HepG2 (cell line): ENCODE measurements around the gene NFKBIA. TPM values are rescaled to one million over a fixed set of nuclear protein-coding genes. Genes with fewer than 3 reads are reported as not detected.

Source experiments
- EZH2 ChIP-seq: conservative IDR thresholded peaks from 2 replicates; pipeline ENCODE4 v1.6.1; 2012; ENCODE audit warnings: mild to moderate bottlenecking, low read depth, low read length, moderate library complexity
- GFI1 ChIP-seq: sonication (generic); formaldehyde crosslinking; IDR thresholded peaks from 2 replicates; pipeline ENCODE4 v1.5.0; 2020; ENCODE audit warnings: missing genetic modification reagents, mild to moderate bottlenecking, borderline replicate concordance
- HNRNPUL1 ChIP-seq: fragments of 200-400 bp; formaldehyde crosslinking; IDR thresholded peaks from 2 replicates; pipeline ENCODE4 v1.6.1; 2017; ENCODE audit warnings: low read depth, mild to moderate bottlenecking, low read length, moderate library complexity
- KMT2A ChIP-seq: sonication (generic); formaldehyde crosslinking; IDR thresholded peaks from 2 replicates; pipeline ENCODE4 v1.4.0; 2020; ENCODE audit warnings: missing genetic modification reagents
- MYC ChIP-seq: sonication (generic); formaldehyde crosslinking; IDR thresholded peaks from 2 replicates; pipeline ENCODE4 v1.9.0; 2021; ENCODE audit warnings: missing genetic modification reagents, borderline replicate concordance
- MYPOP ChIP-seq: sonication (generic); formaldehyde crosslinking; IDR thresholded peaks from 2 replicates; pipeline ENCODE4 v1.8.1; 2023; ENCODE audit warnings: mild to moderate bottlenecking, moderate library complexity, missing genetic modification reagents
- RAD51 ChIP-seq: fragments of 450-650 bp; IDR thresholded peaks from 2 replicates; pipeline ENCODE4 v1.6.1; 2016; ENCODE audit warnings: borderline replicate concordance
- THAP11 ChIP-seq: IDR thresholded peaks from 2 replicates; pipeline ENCODE4 v1.6.1; 2016; ENCODE audit warnings: missing biosample characterization, missing genetic modification reagents
- ZNF382 ChIP-seq: sonication (generic); formaldehyde crosslinking; IDR thresholded peaks from 2 replicates; pipeline ENCODE4 v1.5.0; 2020; ENCODE audit warnings: missing genetic modification reagents, mild to moderate bottlenecking, borderline replicate concordance
- ZNF496 ChIP-seq: sonication (generic); formaldehyde crosslinking; IDR thresholded peaks from 2 replicates; pipeline ENCODE4 v1.8.1; 2023; ENCODE audit warnings: mild to moderate bottlenecking, moderate library complexity, missing genetic modification reagents; ENCODE audit not compliant: insufficient replicate concordance
- ZNF569 ChIP-seq: sonication (generic); formaldehyde crosslinking; IDR thresholded peaks from 2 replicates; pipeline ENCODE4 v1.5.0; 2020; ENCODE audit warnings: mild to moderate bottlenecking, missing genetic modification reagents, moderate library complexity, borderline replicate concordance
- ZNF740 ChIP-seq: sonication (generic); formaldehyde crosslinking; IDR thresholded peaks from 2 replicates; pipeline ENCODE4 v1.4.0; 2020; ENCODE audit warnings: missing genetic modification reagents
- ZNF790 ChIP-seq: sonication (generic); formaldehyde crosslinking; IDR thresholded peaks from 2 replicates; pipeline ENCODE4 v1.8.0; 2022; ENCODE audit warnings: missing genetic modification reagents, mild to moderate bottlenecking, borderline replicate concordance
- ZNF891 ChIP-seq: sonication (generic); formaldehyde crosslinking; IDR thresholded peaks from 2 replicates; pipeline ENCODE4 v1.5.0; 2020; ENCODE audit warnings: mild to moderate bottlenecking, missing genetic modification reagents
- polyA plus RNA-seq, 8 experiments: library from polyadenylated mRNA; depleted of rRNA in 3 of 8; stranded (reverse) in 7 of 8; unstranded in 1 of 8; fragments of >200 nt; fragmentation: Illumina TruSeq in 4 of 8; extraction: Trizol in 4 of 8; gene quantifications; 2 replicates each; pipeline versions ENCODE4 v1.2.1 to v1.2.3, GENCODE V29; 2011 to 2016; ENCODE audit warnings: low read depth in 4 of 8, missing spikeins in 1 of 8, mixed read lengths in 1 of 8; ENCODE audit not compliant: insufficient read depth in 1 of 8
- total RNA-seq, 5 experiments: library from RNA; depleted of rRNA; stranded (reverse); fragments of >200 nt; fragmentation: Illumina TruSeq; extraction: Trizol; gene quantifications; 2 replicates each; pipeline ENCODE4 v1.2.3, GENCODE V29; 2016; ENCODE audit warnings: low read depth in 1 of 5
- TF ChIP-seq, protein P1 (sequence below): sonication (generic); formaldehyde crosslinking; IDR thresholded peaks from 2 replicates; pipeline ENCODE4 v1.4.0; 2020; ENCODE audit warnings: missing genetic modification reagents
- TF ChIP-seq, protein P2 (sequence below): sonication (generic); formaldehyde crosslinking; IDR thresholded peaks from 2 replicates; pipeline ENCODE4 v1.5.0; 2020; ENCODE audit warnings: mild to moderate bottlenecking, missing genetic modification reagents, borderline replicate concordance

Gene NFKBIA
- total and polyA plus RNA-seq, 2 of the 13 experiments (the other 11 are each of a cell fraction or from before 2014, with no cell fraction given) = 197 to 319 TPM

GRCh38 chr14:35385042-35385839 lies 19.3 kb downstream of the NFKBIA start (continued):
- TF ChIP-seq ZNF790 (CRISPR knock-in tag) = no peak
- TF ChIP-seq ZNF740 (CRISPR knock-in tag) = no peak
- no peak for TF ChIP-seq HNRNPUL1
- TF ChIP-seq ZNF891 (CRISPR knock-in tag) = peak; percentile 68
- TF ChIP-seq RAD51 = no peak
- no peak for TF ChIP-seq EZH2
- no peak for TF ChIP-seq MYPOP
- no peak for TF ChIP-seq ZNF496 (CRISPR knock-in tag)
- TF ChIP-seq, protein P1, sequence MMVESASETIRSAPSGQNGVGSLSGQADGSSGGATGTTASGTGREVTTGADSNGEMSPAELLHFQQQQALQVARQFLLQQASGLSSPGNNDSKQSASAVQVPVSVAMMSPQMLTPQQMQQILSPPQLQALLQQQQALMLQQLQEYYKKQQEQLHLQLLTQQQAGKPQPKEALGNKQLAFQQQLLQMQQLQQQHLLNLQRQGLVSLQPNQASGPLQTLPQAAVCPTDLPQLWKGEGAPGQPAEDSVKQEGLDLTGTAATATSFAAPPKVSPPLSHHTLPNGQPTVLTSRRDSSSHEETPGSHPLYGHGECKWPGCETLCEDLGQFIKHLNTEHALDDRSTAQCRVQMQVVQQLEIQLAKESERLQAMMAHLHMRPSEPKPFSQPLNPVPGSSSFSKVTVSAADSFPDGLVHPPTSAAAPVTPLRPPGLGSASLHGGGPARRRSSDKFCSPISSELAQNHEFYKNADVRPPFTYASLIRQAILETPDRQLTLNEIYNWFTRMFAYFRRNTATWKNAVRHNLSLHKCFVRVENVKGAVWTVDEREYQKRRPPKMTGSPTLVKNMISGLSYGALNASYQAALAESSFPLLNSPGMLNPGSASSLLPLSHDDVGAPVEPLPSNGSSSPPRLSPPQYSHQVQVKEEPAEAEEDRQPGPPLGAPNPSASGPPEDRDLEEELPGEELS (CRISPR knock-in tag) = no peak
- peak; percentile 54; the same call in 1 of the 2 replicates for TF ChIP-seq GFI1 (CRISPR knock-in tag)
- TF ChIP-seq KMT2A = 0 out of 2 replicates have a peak, but pooled peaks have one; percentile 19
- TF ChIP-seq ZNF569 = no peak
- TF ChIP-seq THAP11 (CRISPR knock-in tag) = no peak; the same call in 1 of the 2 replicates
- TF ChIP-seq MYC (CRISPR knock-in tag) = peak; percentile 61
- TF ChIP-seq, protein P2, sequence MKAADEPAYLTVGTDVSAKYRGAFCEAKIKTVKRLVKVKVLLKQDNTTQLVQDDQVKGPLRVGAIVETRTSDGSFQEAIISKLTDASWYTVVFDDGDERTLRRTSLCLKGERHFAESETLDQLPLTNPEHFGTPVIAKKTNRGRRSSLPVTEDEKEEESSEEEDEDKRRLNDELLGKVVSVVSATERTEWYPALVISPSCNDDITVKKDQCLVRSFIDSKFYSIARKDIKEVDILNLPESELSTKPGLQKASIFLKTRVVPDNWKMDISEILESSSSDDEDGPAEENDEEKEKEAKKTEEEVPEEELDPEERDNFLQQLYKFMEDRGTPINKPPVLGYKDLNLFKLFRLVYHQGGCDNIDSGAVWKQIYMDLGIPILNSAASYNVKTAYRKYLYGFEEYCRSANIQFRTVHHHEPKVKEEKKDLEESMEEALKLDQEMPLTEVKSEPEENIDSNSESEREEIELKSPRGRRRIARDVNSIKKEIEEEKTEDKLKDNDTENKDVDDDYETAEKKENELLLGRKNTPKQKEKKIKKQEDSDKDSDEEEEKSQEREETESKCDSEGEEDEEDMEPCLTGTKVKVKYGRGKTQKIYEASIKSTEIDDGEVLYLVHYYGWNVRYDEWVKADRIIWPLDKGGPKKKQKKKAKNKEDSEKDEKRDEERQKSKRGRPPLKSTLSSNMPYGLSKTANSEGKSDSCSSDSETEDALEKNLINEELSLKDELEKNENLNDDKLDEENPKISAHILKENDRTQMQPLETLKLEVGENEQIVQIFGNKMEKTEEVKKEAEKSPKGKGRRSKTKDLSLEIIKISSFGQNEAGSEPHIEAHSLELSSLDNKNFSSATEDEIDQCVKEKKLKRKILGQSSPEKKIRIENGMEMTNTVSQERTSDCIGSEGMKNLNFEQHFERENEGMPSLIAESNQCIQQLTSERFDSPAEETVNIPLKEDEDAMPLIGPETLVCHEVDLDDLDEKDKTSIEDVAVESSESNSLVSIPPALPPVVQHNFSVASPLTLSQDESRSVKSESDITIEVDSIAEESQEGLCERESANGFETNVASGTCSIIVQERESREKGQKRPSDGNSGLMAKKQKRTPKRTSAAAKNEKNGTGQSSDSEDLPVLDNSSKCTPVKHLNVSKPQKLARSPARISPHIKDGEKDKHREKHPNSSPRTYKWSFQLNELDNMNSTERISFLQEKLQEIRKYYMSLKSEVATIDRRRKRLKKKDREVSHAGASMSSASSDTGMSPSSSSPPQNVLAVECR (CRISPR knock-in tag) = peak; percentile 74
- TF ChIP-seq ZNF382 (CRISPR knock-in tag) = no peak
